Midbrain (tissue), 1 donor: ENCODE data around the gene HDAC9.

Experiments used
- DNase-seq: peaks from one replicate; lab custom pipeline; 2025; lab: John Stamatoyannopoulos, UW

HDAC9 gene

DNA sequence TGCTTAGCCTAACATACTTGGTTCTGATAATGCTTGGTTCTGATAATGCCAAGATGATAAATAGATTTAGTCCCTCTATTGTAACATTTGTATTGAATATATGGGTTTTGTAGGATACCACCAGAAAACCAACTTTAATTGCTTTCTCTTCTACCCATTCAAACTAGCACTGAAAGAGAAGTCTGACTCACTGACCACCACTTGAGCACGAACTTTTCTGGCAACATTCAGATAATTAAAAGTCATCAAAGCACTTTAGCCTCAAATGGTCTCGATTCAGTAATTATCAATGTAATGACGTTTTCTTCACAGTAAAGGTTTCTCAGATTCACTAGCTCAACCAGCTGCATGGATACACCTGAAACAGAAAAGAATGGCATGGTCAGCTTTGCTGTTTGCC lies 63.0 kb downstream of the HDAC9 start:
- DNase-seq = no peak

DNA sequence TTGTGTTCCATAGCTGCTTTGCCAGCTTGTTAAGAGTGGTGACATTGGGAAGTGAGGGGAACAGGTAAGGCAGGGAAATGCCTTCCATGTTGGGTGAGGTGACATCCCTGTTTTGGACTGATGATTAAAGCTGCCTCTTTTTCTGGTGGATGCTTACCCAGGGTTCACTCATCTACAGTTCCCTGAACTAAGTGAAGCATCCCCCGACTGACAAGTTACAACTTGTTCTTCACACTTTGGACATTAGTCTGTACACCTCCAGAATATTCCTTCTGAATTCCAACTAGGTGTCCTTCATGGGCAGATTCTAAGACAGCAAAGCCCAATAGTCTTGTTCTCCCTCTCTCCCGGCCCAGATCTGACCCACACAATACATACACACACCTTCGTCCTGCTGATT lies 63.4 kb downstream of the HDAC9 start:
- DNase-seq = no peak

DNA sequence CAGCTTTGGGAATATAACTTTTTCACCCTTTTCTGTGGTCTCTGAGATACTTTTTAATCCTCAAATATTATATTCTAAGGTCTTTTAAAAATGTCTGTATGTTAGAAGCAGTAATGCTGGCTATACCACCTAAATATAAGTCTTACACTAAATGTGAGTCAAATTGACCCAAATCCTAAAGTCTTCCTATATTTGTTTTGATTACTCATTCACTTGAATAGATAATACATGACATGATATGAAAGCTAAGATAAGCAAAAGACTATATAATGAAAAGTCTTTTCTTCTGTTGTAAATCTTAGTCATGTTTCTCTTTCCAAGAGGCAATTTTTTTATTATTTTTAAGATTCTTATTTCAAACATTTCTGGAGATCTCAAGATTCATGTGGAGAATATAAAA lies 64.2 kb downstream of the HDAC9 start:
- no peak for DNase-seq

DNA sequence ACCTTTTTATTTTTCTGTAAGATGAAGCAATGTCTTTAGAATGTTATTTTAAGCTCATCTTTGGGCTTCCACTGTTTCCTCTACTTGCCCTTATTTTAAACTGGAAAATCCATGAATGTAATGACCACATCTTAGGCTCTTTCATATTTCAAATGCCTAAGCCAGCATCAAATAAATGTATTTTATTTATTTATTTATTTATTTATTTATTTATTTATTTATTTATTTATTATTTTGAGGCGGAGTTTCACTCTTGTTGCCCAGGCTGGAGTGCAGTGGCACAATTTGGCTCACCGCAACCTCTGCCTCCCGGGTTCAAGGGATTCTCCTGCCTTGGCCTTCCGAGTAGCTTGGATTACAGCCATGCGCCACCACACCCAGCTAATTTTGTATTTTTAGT lies 69.2 kb downstream of the HDAC9 start:
- DNase-seq = no peak

DNA sequence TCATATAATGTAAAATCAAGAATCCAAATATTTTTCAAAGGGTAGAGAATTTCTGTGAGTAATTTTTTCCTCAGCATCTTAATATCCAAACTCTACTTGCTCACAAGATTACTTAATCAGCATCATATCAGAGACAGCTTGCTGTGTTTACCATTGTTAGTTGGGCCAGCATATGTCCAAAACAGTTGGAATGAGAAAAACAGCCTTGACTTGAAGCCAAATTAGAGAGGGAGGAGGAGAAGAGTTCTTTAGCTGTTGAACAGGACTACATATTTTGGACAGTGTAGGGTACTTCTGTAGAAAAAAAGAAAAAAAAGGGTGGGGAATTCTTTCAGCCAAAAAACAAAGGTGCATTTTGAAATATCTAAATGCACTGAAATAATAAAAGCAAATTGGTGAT lies 69.8 kb downstream of the HDAC9 start:
- DNase-seq = no peak

DNA sequence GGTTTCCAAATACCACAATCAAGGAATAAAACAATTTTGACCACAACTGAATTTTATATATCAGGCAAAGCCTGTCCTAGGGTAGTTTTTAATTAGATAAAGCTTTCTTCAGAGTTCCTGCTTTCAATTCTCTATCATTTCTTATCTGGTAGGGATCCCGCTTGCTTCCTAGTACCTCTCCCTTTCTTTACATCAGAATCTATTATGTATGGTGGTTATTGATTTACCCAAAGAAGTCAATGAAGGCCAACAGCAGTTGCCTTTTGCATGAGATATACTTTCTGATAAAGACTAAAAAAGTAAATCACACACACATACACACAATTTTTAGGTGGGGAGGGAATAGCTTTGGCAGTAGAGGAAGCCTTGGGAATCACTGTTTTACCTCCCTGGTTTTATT lies 70.7 kb downstream of the HDAC9 start:
- DNase-seq = no peak

DNA sequence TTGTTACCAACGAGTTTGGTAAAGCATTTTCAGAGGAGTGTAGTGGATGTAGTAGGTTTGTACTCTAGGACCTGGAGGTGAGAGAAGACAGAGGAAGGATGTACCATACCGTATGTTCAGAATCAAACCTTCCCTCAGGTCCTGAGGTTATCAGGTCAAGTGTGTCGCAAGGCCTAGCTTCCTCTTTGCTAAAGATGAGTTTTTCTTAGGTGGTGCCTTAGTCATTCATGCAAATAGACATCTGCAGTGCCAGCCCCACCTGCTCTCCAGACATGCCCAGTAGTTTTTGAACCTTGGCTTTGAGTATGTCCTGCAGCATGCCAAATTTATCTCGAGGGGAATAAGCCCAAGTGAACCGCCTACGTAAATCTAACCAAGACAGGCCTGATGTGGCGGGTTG lies 71.3 kb downstream of the HDAC9 start:
- no peak for DNase-seq

DNA sequence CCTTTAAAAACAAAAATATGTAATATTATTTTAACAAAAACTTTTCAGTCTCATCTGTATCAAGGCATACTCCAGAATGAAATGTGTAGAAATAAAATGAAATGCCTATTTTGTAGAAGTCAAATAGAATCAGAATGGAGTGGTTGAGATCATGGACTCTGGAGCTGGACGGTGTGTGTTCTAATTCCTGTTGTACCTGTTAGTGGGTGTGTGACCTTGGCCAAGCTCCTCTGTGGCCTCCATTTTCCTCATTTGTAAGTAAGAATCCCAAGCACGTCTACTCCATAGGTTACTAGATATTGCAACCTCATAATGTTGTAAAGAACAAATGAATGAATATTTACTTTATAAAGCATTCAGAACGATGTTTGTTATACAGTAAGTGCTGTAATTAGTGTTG lies 74.9 kb downstream of the HDAC9 start:
- DNase-seq = no peak

DNA sequence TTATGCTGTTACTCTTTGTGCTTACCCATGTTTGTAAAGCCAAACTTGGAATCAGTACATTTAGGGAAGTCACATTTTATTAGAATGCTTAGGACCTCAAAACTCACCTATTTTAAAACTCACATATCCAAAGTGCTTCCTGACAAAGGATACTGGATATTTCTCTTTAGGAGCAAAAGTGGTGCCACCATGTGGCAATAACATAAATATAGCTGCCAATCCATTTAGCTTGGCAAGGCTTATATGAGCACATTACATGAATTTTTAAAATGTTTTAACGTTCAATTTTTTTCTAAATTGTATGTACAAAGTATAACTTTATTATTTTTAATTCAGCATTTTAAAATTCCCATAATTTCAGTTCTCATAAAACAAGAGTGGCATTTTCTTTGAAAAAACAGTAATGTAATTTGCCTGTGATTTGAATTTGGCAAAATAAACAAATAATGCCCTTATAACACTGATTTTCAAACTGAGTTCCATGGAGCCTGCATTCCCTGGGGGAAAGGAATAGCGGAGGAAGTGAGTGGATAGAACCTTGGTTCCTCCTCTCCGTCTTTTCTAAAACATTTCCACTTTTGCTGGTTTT lies 75.4 kb downstream of the HDAC9 start:
- DNase-seq = peak; percentile 66

DNA sequence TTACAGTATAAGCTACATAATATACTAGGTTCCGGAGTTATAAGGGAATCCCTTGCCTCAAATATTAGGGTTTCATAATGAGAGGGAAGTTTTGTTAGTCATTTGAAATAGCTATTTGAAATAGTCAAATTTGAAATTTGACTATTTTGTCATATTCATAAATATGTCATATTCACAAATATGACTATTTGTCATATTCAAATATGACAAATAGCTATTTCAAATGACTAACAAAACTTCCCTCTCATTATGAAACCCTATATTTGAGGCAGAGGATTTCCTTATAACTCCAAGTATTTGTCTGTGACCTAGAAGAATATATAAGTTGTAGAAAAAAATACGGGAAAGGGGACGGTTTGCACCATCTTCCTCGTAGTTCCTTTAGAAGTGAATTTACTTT lies 76.6 kb downstream of the HDAC9 start:
- DNase-seq = no peak

DNA sequence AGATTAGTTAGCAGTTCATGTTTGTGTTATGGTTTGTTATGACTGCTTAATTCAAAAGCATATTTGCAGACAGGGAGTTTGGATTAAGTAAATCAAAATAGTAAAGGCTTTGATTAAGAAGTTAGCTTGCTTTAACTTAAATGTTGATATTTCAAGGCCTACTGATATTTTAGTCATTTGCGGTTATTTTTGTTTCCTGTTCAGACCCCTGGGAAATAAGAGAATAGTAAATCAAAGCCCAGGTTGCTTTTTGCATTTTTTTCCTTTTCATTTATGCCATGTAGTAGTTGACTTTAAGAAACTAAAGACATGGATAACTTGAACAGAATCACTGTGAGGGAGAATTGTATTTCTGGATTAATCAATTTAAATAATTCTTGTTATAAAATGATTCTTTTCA lies 77.3 kb downstream of the HDAC9 start:
- DNase-seq = no peak

DNA sequence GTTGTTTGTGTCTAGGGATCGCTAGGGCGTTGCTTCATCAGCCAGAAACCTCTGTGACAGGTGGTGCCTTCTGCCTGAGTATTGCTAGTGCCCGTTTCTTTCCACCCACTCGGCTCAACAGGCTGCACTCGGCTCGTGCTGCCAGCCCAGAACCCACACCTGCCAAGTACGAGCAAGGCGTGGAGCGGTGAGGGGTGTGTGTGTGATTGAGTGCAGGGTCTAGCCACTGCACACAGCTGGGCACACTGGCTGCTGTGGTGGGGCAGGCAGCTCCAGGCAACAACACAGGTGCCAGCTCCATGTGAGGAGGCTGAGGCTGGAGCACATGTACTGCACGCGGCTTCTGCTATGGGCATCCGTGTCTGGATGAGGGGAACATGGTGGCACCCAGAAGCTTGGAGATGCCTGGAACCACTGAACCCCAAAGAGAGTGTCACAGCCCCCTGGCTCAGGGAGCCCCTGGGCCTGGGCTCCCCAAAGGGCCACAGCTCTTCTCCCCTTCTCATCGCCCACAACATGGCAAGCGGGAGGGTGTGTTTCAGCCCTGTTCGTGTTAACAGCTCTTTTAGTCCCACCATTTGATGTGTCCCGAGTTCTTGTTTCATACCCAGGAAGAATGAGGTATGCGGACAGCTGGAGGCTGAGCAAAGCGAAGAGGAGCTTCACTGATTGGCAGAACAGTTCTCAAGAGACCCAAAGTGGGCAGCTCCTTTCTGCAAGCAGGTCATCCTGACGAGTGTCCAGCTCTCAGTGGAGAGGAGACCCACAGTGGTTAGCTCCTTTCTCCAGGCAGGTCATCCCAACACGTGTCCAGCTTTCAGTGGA lies 78.1 kb downstream of the HDAC9 start:
- DNase-seq = no peak

DNA sequence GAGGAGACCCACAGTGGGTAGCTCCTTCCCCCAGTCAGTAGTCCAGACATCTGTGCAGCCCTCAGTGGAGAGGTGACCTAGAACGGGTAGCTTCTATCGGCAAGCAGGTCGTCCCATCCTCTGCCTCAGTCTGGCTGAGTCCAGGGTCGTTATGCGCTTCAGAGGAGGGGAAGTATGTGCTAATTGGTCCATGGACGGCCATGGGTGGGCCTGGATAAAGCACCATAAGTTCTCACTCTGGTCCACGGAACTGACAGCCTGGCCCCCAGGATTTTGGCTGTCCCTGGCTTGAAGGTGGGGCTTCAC lies 78.6 kb downstream of the HDAC9 start:
- DNase-seq = no peak

DNA sequence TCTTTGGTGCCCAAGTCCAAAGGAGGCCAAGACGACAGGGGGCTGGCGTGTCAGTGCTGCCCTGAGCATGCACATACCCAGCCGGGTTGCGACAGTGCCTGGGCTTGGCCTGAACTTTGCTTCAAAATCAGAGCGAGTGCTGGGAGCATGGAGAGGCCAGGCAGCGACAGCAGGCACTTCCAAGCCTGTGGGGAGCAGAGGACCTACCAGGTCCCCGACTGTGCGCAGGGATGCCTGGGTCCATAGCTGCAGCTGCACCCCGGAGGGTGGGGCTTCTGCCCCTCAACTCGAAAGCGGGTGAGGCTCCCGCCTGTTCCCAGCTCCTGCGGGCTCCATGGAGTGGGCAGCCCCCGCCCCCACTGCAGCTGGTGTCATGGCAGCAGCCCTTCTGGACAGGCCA lies 79.1 kb downstream of the HDAC9 start:
- DNase-seq = no peak

DNA sequence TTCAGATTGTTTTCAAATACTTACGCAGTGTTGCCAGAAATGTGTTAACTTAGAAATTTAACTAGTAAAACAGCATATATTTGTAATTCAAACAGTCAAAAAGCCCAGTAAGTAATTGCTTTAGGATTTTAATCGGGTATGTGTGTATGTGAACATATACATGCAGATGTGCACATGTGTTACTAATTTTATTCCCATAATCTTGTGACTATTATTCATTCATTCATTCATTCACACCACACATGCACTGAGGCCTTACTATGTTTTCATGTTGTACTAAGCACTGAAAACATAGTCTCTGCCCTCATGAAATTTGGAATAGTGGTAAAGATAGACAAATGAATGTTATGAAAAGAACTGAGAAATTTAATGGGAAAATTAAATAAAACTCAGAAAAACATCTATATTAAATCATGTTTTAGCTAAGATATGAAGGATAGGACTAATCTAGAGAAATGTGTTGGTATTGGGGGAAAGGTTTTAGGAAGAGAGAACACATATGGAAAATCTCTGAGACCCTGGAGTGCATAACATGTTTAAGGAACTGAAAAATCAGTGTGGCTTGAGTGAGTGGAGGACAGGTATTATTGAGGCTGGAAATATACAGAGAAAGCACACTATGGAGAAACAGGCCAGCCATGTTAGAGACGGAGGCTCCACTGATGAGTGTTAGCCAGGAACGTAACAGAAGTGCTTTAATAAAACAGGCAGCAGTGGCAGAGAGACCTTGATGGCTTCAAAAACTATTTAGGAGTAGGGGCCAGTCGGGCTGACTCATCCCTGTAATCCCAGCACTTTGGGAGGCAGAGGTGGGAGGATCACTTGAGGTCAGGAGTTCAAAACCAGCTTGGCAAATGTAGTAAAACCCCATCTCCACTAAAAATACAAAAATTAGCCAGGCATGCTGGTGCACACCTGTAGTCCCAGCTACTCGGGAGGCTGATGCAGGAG lies 80.3 kb downstream of the HDAC9 start:
- DNase-seq = no peak

DNA sequence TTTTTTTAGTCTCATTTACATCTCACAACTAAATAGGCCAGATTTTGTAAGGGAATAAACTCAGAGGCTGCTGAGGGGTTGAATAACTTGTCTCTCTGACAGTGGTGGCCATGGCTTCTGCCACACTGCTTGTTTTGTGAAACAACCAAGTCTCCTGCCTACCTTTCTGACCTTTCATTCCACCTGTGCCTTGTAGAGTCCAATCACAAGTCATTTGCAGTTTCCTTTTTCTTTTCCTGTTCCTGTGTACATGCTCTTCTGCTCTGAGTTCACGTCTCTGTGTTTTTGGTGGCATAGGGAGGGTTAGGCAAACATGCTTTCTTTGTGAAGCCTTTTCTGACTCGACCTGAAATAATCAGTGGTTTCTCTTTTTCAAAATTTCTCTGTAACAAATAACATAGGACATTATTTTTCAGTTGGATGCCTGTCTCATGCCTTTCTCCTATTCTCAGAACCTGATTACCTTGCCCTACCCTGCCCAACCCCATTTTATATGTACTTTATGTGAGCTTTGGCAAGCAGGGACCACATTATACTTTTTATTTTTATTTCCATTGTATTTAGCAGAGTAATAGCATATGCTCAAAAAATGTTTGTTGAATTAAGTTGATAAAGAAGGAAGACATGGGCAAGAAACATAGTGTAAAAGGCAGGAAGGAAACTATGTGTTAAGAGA lies 81.7 kb downstream of the HDAC9 start:
- DNase-seq = no peak

DNA sequence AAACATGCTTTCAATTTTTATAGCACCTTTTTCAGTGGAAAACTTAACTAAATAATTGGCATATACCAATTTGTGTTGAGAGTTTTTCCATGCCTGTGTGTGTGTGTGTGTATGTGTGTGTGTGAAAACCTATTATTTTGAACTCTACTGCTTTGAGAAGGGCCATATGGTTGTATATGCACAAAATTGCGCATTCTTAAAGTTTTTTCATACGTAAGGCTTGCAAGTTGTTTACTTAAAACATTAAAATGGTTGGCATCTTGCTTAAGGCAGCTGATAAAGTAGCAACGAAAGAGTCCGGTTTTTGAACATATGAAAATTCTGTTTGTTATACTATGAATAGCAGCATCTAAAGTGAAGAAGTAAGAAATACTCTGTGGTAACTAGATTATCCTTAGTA lies 84.1 kb downstream of the HDAC9 start:
- no peak for DNase-seq

DNA sequence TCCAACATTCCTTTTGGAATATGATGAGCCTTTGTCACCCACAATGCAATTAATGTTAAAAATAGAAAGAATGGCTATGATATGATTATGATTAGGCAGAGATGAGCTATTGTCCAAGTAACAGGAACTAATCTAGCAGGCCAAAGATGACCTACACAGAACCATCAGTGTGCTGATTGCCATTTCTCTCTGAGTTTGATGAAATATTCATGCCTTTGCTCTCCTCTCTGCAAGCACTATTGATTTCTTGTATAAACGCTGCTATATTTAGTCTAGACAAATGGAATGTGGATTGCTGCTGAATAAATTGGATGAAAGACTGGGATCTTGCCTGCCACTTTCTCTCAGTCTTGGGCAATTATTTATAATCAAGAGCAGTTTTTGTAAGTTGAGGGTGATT lies 85.4 kb downstream of the HDAC9 start:
- peak; percentile 13 for DNase-seq

DNA sequence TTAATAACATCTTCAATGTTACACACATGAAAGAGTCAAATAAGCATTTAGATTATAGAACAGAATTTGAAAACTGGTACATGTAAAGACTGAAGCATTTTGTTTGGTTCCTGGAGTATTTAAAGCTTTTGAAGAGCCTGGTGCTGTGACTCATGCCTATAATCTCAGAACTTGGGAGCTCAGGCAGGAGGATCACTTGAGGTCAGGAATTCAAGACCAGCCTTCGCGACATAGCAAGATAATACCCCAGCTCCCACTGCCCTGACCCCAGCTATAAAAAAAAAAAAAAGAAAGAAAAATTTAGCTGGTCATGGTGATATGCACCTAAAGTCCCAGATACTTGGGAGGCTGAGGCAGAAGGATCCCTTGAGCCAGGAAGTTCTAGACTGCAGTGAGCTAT lies 87.8 kb downstream of the HDAC9 start:
- DNase-seq = no peak

DNA sequence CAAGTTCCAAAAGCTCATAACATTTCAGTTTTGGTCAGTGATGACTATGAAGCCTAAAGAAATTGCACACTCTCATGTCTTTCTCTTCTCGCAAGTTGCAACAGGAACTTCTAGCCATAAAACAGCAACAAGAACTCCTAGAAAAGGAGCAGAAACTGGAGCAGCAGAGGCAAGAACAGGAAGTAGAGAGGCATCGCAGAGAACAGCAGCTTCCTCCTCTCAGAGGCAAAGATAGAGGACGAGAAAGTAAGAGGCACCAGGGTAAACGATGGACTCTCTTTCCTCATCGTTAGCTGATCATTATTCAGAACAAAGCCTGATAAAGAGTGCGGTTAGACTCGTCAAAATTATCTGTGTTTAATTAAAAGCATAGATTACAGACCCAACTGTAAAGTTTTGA lies 94.7 kb downstream of the HDAC9 start:
- DNase-seq = no peak

DNA sequence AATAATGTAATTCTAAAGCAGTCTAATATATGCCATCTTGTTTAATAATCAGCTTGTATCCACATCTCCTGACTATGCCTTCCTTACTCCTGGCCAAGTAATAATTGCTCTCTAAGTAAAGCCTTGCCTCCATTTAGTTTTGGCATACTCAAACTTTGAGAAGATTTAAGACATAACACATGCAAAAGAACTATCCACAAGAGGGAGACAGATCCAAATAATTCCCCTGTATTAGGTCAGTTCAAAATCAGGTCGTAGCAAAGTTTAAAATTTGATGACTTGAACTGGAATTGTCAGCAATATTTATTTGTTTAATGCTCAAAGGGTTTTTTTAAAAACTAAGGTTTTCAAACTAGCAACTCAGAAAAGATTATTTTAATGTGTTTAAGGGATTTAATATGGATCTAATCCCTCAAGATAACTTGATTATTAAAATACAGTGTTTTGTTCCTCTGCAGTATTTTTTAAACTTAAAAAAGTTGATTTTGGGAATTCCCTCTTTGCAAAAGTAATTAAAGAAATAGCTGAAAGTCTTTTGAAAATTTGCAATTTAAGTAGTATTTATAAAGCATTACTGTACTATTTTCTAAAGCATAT lies 95.3 kb downstream of the HDAC9 start:
- peak; percentile 42 for DNase-seq
